Fibroblast of peridontal ligament (primary cell): ENCODE results near the gene KNDC1.
"Not testable (repeated sequence)": the region's sequence is repeated elsewhere in the genome, so short reads cannot be mapped to it uniquely, and the experiment has no call there.

Experiments
- DNase-seq: peaks from one replicate; pipeline ENCODE4 v3.0.0-alpha.2; 2010; ENCODE audit errors: extremely low read depth

Gene KNDC1

DNA sequence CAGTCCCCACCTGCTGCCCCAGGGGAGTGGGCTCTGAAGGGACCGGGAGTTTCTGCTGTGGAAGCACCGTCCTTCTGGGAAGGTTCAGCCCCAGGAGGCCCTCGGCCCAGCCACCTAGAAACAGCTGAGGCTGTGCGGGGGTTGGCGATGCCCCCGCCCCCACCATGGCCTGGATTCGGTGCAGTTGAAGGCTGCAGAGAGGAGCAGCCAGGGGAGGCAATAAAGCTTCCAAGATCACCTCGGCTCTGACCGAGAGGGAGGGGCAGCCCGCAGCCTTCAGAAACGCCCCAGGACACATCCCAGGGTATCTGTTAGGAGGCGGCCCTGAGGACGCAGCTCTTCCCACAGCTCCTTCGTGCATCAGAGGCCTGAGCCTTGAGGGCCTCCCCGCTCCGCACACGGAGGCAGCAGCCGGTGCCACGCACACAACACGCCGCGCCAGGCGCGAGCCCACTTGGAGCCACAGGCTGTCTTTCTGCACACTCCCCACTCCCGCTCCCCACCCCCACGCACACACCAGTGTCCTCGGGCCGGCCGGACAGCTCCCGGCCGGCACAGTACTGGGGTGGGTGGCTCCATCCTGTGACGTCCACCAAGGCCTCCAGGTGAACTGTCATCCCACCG is 1.6 kb downstream of the KNDC1 start:
- DNase-seq, result no peak

DNA sequence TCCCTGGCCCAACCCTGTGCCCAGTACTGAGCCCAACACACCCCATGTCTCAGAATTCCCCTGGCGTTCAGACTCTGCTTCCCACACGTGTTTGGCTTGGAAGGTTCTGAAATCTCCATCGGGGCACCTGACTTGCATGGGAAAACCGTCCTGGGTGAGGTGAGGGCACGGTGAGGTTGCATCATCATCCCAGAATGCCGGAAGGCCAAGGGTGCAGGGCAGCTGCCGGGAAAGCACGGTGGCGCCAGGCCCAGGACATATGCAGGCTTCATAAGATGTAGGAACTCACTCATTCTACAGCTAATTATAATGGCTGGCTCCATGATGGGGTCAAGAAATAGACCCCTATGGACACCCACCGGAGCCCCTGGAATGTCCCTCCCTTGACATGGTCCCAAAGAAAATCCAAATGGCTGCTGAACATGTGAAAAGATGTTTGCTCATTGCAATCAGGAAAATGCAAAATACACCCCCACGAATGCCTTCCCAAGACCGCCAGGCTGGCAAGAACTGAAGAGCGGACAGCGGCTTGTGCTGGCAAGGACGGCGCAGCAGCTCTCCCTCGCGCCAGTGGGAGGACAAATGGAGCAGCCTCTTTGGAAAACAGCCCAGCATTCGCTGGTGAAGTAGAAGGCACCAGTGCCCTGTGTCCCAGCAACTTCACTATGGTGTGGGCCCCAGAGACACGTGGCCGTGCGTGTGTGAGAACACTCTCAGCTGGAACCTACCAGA is 2.3 kb downstream of the KNDC1 start:
- DNase-seq, result no peak

DNA sequence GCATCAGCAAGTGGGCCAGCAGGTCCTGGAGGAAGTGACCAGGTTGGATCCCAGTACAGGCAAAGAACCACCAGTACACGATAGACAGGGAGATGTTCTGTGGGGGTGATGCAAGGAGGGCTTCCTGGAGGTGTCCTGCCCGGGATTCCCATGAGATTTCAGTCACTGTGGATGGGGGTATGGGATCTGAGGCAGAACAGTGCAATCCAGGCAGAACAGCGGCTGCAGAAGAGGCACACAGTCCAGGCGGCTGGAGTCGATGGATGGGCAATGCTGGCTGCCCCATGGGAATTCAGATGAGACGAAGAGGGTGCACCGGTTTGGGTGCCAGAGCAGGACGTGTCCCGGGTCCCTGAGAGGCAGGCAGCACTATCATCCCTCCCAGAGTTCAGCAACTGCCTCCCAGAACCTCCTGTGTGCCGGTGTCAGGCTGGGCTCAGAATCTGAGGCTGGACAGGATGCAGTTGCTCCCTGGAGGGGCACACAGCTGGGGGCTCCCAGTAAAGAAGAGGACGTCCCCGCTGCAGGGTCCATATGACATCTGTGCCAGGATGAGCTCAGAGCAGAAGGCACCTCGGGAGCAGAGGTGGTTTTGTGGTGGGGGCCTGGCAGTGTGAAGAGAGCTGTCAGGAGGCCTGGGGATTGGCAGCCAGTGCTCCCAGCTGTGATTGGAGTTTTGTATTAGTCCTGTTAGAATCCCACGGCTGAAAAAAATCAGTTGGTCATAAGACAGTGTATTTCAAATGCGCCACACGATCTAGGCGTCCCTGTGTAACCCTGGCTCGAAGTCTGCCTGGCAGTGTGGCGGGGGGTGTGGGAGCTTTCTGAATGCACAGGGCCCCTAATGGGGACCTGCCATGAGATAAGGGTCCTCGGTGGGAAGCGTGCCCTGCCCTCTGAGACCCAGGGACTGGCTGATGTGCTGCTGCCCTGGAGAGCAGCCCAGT is 3.2 kb downstream of the KNDC1 start:
- no peak for DNase-seq

DNA sequence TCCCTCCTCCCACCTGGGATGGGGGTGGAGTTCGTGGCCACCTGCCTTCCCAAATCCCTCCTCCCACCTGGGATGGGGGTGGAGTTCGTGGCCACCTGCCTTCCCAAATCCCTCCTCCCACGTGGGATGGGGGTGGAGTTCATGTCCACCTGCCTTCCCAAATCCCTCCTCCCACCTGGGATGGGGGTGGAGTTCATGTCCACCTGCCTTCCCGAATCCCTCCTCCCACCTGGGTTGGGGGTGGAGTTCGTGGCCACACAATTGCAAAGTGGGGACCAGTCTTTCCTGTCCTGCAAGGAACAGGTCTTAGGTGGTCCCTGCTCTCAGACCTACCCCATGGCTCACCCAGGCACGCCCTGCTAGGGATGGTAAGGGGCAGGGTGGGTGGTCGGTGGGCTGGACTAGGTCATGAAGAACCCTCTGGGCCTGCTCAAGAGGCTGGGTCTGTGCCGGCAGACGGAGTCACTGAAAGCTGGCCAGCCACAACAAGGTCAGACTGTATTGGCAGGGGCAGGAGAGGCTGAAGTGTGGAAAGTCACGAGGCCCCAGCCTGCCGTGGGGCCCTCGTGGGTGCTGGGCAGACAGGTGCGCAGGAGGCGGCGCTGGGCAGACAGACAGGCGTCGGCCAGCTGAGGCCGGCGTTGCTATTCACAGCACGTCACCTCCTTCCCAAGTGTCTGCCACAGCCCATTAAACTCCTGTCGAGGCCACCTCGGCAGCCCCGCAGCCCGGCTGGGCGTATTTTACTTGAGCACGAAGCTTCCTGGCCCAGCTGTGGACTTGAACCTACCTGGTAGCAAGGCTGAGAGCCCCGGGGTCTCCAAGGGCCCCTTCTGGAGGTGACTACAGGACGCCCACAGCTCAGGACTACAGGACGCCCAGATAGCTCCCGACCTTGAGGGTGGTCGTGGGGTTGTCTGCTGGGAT is 4.1 kb downstream of the KNDC1 start:
- no peak for DNase-seq

DNA sequence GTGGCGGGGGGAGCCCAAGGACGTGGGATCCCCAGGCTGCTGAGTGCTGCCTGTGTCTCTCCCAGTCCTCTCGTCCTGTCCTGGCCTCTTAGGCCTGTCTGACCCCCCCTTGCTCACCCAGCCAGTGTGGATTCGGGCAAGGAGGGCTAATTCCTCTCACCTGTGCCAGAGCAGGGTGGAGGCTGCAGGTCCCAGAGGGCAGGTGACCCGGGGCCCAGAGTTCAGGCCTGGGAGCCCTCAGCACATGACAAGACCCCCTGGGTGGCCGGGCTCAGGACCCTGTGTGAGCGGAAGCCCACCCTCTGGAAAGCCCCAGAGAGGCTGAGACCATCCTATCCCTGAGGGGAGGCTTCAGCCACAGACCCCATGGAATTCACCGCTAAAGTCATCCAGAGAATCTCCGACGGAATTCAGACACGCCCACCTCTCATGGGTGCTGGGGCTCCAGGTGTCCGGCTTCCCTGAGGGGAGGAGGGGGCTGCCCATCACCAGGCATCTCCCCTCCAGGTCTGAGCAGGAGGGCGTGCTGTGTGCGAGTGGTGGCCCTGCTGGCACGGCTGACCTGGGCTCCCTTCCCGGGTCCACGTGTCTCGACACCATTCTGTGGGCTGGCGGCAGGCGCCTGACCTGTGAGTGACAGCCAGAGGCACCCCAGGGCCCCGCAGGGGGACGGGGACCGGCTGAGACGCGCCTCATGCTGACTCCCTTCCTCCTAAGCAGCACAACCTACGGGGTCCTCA is 5.0 kb downstream of the KNDC1 start:
- no peak for DNase-seq

DNA sequence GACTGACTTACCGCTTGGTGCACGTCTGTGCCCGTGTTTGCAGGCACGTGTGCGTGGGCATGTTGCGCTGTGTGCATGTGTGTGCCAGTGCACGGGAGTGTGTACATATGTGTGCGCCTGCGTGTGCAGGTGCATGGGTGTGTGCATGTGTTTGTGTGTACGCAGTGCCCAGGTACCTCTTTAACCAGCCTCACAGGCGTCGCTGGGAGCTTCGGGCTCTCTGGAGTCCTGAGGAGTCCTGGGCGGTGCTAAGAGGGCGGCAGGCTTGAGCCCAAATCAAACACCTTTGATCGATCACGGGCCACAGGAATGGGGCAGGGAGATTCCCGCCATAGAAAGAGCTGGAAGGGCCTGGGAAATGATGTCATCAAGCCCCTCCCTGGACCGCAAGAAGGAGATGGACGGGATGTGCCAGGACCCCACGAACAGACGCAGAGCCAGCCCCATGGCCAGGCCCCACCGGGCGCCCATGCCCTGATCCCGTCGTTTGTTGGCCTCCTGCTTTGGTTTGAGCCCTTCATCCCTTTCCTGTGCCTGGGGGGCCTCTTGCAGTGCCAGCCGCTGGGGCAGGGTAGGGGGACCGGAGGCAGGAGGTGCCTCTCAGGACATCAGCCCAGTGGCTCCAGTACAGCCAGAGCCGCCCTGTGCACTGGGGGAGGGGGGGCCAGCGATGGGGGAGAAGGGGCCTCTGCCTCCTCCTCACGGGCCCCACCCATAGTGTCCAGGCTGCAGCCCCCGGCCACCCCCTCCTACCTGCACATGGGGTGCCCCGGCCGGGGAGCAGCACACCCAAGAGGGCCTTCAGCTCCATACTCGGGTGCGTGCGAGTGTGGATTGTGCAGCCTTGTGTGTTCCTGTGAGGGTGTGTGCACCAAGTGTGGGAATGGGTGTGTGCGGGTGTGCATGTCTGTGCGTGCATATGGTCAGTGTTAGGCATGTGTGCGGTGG is 5.8 kb downstream of the KNDC1 start:
- DNase-seq, result no peak

DNA sequence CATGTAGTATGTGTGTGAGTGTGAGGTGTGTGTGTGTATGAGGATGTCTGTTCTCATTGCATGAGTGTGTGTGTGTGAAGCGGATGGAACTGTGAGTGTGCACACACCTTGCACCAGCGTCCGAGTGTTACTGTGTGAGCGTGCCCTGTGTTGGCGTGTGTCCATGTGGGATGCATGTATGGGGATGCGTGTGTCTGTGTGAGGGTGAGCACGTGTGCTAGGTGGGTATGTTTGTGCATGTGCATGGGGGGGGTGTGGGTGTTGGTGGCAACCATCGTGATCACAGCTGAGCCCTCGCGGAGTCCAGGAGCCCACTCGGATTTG is 6.4 kb downstream of the KNDC1 start:
- DNase-seq, result no peak

DNA sequence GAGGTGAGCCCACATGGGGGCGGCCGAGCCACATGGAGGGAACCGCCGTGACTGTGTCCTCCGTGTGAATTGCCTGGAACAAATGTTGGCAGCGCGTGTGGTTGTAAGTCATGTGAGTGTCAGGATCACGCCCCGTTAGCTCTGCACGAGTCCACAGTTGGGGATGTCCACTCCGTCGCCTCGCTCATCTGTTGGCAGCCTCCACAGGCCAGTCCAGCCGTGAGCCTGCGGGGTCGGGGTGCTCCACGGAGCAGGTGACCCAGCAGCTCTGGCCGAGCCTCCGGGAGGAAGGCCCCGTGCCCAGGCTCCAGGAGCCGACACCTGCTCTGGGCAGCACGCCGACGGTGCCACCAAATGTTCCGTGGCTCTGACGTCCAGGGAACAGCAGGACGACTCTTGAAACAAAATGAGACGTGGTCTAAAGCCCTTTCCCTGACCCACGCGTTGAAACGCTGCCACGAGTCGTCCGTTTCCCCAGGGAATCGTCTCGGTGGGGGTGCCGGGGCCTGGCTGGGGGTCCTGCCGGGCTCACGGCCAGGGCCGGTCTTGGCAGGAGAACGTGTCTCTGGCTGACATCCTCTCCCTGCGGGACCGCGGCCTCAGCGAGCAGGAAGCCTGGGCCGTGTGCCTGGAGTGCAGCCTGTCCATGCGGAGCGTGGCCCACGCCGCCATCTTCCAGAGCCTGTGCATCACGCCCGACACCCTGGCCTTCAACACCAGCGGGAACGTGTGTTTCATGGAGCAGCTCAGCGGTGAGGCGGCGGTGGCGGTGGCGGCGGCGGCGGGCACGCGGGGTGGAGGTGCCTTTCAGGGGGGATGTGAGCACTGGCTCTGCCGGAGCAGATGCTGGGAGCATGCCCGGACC is 7.0 kb downstream of the KNDC1 start:
- DNase-seq, result no peak

DNA sequence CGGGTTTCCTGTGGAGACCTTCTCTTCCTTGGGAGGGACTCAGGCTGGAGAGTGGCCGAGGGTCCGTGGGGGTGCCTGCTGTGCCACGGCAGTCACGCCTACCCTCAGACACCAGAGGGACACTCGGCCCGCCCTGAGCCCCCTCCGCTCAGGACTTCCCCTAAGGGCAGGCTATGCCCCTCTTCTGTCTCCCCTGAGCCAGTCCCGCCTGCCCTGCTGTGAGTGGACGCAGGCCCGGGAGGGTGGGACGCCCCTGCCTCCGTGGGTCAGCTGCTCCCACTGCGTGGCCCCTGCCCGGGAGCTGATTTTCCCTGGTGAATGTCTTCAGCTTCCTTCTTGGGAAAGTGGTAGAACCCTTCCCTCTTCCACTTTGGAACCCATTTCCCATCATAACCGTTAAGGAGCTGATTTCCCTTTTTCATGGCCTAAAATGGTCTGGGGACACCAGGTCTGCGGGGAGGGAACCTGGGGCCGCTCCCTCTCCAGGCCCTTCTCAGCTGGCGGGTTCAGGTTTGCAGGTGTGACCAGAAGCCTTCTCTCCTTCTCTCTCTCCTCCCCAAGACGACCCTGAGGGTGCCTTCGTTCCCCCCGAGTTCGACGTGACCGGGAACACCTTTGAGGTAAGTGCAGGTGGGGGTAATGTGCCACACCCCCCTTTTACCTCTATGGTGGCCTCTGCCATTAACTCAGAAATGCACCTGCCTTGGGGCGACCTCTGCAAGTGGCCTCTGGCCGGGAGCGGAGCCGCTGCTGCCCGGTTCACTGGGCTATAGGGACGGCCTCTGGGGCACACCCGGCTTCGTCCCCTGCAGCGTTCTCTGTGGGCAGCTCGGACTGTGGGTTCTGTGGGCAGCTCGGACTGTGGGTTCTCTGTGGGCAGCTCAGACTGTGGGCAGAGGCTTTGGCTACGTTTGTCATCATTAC is 7.9 kb downstream of the KNDC1 start:
- no peak for DNase-seq

DNA sequence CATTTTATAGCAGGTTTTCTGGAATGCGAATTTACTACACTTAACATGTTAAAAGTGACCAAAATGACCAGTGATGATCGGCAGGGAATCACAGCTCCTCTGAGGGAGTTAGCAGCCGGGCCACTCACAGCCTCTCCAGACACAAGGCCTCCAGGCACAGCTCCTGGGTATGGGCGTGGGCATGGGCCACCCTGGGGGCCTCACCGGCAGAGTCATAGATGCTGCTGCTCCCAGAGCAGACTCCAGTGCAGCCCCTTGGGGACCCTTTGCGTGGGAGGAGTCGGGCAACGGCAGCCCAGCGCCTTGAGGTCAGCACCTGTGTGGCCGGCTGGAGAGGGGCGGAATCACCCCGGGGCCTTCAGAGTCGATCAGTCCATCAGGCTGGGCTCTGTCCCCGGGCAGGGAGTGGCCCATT is 8.6 kb downstream of the KNDC1 start:
- DNase-seq, result no peak

DNA sequence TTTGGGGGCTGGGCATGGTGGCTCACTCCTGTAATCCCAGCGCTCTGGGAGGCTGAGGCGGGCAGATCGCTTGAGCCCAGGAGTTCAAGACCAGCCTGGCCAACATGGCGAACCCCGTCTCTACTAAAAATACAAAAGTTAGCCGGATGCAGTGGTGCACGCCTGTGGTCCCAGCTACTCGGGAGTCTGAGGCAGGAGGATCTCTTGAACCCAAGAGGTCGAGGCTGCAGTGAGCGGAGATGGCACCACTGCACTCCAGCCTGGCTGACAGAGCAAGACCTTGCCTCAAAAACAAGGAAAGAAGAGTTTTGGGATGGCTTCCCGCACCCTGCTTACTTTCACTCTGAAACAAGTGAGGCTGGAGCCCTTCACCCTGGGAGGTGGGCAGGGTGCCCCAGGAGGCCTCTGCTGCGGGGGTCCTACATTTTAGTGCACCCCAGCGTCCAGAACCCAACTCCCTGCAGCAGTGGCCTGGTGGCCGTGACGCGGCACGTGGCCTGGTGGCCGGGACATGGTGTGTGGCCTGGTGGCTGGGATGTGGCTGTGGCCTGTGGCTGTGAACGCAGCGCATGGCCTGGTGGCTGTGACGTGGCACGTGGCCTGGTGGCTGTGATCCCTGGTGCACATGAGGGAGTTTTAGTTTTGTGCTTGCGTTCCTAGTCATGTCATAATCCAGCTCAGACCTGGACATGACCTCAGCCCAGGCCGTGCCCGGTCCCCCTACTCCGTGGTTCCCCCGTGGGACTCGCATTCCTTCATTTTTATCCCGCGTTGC is 9.3 kb downstream of the KNDC1 start:
- DNase-seq, result no peak

DNA sequence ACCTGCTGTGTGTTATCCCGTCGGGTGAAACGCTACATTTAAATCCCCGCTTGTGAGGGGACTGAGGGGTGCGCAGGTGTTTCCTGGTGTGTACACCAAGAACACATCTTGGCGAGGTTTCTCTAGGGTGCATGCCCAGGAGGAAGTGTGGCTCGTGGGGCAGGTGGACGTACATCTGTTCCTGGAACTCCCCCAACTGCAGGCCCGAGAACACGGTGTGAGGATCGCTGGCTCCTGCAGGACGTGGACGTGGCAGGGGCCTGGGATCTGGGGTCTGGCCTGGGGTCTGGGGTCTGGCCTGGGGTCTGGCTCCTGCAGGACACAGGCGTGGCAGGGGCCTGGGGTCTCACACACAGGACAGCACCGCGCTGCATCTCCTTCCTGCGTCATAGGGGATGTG is 10.1 kb downstream of the KNDC1 start:
- no peak for DNase-seq

DNA sequence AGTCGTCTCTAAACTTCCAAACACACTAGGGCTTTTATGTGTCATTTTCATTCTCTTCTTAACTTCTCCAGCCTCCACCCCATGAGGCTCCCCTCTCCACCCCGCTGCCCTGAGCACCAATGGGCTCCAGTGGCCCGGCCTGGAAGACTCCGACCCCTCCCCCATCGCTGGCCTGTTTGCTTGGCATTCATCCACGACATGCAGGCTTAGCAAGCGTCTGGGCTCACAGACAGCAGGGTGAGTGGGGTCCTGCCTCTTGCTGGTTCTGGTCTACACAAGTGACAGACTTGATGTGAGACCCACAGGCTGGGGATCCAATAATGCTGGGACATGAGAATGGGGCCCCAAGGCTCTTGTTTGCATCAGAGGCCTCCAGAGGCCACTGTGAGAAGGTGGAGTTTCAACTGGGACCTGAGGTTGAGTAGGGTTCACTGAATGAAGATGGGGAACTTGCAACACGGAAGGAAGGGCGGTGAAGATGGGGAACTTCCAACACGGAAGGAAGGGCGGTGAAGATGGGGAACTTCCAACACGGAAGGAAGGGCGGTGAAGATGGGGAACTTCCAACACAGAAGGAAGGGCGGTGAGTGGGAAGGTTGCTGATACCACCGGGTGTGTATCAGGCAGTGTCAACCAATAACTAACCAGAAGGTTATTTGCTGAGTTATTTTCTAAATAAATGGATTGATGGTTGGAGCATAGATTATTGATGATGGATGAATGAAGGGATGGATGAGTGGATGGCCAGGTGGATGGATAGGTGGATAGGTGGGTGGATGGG is 14.0 kb downstream of the KNDC1 start:
- no peak for DNase-seq

DNA sequence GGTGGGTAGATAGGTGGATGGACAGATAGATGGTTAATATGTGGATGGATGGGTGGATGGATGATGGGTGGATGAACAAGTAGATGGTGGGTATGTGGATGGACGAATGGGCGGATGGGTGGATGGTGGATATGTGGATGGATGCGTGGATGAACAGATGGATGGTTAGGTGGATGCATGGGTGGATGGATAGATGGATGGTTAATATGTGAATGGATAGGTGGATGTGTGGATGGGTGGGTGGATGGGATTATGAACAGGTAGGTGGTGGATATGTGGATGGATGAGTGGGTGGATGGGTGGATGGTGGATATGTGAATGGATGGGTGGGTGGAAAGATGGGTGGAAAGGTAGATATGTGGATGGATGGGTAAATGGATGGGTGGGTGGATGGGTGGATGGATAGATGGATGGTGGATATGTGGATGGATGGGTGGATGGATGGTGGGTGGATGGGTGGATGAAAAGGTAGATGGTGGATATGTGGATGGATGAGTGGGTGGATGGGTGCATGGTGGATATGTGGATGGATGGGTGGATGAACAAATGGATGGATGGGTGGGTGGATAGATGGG is 14.8 kb downstream of the KNDC1 start:
- DNase-seq, result no peak

DNA sequence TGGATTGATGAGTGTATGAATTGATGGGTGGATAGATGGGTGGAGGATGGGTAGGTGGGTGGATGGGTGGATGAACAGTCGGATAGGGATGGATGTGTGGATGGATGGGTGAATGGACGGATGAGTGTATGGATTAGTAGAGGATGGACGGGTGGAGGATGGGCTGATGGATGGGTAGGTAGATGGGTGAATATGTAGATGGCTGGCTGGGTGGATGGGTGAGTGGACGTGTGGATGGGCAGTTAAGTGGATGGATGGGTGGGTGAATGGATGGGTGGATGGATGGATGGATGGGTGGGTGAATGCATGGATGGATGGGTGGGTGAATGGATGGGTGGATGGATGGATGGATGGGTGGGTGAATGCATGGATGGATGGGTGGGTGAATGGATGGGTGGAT is 15.6 kb downstream of the KNDC1 start:
- not testable (repeated sequence) for DNase-seq

DNA sequence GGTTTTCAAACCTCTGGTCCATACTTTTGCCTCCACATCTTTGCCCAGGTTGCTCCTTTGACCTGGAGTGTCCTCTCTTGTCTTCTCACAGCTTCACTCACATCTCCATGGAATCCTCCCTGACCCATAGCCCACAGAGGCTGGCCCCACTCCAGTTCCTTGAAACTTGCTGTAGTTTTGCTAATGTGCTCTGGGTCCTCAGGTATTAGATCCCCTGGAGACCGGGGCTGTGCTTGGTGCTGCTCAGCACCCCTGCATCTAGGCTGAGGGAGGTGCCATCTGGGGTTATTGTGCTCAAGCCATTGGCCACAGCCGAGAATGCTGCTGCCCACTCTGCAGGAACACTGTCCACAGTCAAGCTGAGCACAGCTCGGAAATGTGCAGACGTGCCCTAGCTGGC is 16.5 kb downstream of the KNDC1 start:
- no peak for DNase-seq
